GM21381 (cell line): Measurements from ENCODE around the gene TMEM245.
"Not testable (repeated sequence)": the region's sequence is repeated elsewhere in the genome, so short reads cannot be mapped to it uniquely, and the experiment has no call there.

Experiments used
- ATAC-seq: cut with Tn5 transposase; IDR thresholded peaks from one replicate; pipeline ENCODE4 v1.9.1; 2021; ENCODE audit warnings: mild to moderate bottlenecking, moderate library complexity; ENCODE audit not compliant: unreplicated experiment

Gene TMEM245

GRCh38 chr9:109133533-109133932 is 13.8 kb upstream of the TMEM245 start:
- no peak for ATAC-seq

DNA sequence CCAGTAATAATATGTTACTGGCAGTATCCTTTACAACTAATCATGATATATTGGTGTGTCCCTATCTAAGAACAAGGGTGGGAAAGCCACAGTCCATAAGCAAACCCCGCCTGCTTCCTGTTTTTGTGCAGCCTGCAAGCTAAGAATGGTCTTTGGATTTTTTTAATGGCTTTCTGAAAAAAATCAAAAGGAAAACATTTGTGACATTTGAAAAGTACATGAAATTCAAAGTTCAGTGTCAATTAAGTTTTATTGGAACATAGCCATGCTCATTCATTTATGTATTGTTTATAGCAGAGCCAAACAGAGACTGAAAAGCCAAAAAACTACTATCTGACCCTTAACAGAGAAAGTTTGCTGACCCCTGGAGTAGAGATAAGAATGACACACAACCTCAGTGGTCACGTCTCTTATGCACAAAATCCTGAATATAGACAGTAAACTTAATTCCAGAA is 12.8 kb upstream of the TMEM245 start:
- no peak for ATAC-seq

DNA sequence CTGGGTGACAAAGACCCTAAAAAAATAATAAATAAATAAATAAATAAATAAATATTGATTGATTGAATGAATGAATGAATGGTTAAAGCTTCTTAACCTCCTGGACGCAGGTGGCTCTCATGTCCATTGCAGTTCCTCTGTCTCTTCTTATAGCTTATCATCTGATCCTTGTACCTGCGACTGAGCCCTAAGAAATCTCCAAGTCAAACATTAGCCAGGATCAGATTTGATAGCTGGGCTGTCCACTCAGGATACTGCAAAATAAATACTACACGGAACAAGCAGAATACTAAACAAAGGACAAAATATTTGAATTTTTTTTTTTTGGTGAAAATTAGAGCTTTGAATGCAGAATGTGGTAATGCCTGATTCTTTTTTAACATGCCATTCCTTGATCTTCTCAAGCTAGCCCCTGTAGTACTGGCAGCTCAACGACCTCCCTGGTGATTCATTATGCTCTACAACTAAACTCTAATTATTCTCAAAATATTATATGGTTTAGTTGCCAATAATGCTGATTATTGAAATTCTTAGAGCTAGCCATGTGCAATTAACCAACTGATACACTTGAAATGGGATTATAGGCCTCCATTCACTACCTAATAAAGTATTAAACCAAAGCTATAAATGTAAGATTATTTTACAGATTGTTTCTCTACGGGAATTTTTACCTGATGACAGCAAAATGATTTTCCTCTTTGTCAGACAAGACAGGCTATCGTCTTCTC is 9.9 kb upstream of the TMEM245 start:
- no peak for ATAC-seq

DNA sequence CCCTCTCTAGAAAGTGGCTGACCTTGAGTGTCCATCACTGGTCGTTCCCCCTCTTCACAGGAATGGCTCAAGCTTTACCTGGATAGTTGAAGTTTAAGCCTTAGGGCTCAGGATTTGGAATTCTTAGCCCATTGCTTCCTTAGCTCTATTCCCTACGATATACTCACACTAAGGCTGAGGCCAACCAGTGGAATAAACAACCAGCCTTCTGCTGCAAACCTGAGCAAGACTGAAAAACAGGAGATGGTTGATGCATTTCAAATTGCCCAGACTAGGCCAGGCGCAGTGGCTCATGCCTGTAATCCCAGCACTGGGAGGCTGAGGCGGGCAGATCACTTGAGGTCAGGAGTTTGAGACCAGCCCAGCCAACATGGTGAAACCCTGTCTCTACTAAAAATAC is 6.9 kb upstream of the TMEM245 start:
- not testable (repeated sequence) for ATAC-seq

DNA sequence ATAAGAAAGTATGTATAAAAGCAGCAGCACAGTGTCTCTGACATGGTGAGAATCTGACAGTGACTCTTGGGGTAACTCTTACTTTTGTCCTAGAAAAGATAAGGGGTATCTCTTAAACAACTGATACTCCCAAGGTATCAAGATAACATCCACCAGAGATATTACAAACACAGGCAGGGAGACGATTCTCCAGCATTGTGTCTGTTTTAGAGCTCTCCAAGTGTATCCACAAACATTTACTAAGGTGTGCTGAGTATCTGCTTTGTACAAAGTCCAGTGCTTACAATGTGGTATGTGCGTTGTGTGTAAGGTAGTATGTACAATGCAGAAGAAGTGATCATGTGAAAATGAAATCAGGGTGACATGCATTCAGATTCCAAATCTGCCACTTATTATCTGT is 4.4 kb upstream of the TMEM245 start:
- ATAC-seq, result no peak

DNA sequence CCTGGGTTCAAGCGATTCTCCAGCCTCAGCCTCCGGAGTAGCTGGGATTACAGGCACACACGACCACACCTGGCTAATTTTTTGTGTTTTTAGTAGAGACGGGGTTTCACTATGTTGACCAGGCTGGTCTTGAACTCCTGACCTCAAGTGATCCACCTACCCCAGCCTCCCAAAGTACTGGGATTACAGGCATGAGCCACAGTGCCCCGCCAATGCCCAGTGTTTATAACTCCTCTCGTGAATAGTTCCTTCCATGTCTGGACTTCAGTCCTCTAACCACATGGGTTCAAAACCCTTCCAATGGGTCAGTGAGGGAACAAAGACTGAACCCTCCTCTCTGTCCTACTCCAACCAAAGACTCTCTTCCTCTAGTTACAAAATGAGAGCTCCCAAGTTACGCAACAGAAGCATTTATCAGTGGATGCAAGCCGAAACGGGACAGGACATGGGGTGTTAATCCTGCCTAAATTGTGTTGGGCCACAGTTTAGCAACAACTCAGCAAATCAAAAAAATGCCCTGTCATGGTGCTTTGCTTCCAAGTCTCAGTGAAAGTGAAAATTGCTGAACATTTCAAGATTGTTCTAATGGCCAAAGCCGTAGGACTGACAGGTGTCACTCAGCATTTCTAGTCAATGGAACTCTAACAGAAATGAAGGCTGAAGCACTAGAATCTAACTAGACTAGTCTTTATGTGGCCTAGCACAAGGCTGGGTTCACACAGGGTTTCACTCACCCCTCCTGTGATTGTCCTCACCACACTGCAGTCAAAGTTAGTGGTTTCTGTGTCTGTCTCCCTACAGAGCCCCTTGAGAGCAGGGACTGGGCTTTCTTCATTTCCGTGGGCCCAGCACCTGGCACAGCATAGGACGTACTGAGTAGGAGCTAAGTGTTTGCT is 3.2 kb upstream of the TMEM245 start:
- ATAC-seq, result no peak

GRCh38 chr9:109121232-109121796 is 1.6 kb upstream of the TMEM245 start:
- no peak for ATAC-seq

- ATAC-seq, result no peak
Observed at GRCh38 chr9:109120204-109120789, 550 bp upstream of the TMEM245 start.

DNA sequence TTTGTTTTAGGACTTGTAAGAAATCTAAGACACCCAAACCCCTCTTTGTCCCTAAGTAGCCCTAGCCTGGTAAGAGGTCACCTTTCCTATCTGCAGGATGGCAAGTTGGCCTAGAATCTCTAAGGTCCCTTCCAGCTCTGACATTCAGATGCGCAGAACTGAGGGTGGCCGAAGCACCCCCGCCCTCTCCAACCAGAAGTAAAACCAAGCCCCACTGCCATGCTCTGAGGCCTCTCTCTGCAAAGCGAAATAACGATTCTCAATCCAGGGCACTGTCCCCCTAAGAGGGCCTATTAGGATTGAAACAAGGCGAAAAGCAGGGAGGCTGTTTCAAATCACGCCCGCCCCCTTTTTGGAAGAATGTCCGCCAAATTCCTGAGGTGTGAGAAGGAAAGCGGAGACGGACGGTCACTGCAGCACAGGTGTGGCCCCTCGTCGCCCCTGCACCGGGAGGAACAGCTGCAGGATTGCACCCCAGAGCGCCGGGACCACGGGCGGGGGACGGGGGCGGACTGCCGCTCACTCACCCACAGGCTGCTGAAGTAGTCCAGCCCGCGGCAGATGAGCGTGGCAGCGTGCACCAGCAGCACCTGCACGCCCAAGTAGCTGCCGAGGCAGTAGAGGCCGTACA is 824 bp downstream of the TMEM245 start:
- no peak for ATAC-seq

DNA sequence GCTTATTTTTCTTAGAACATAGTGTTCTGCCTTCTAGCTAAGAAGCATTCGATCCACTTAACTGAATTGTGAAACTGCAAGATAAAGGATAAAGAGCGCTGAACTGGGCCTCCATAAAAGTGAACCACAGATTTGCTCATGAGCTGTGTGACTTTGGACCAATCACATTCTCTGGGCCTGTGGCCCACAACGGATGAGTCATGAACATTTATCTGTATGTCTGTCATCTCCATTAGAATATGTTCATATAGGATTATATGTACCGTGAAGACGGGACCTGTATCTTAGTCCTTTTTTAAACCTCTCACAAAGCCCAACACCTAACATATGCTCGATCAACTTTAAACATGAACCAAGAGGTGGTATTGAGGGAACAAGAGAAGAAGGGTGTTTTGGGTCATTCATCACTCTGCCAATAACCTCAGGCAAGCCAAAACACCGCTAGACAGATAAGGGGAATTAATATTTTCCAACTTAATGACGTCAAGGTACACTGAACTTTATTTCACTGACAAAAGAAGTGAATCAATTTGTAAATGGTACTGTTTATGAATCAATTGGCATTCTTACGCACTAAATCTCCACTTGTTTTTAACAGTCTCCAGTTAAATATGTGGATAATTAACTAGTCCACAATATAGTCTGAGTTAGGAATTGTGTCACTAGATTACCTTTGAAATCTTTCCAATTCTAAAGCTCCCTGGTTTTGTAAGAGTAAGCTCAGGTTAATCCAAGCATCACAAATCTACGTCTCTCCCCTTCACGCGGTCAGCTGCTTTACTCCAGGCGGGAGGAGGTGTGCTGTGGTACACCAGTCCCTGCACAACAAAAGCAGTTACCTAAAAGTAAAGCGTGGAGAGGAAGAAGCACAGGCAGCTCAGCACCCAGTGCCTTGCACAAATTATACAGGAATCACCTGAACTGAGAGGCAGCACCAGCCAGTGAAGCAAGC is 1.6 kb downstream of the TMEM245 start:
- ATAC-seq, result no peak

DNA sequence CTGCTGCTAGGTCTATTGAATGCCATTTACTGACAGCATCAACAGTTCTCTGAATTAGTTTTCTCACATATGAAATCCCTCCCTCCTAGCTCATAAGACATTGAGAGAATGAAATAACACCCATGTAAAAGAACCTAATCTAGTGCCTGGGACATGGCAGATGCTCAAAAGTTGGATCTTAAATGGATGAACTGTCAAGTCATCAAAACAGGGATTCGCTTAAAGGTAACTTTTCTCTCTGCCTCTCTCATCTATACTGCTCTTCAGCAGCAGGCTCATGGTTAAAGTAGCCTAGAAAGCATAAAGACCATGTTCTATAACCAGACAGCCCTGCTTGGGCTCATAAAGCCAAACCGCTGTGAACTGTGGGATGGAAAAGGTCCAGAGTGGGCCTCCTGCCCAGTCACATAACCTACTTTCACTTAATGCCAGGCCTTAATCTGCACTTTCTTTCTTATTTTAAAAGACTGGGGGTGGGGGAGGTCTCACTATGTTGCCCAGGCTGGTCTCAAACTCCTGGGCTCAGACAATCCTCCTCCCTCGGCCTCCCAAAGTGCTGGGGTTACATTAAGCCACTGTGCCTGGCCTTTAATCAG is 3.7 kb downstream of the TMEM245 start:
- ATAC-seq, result no peak

- ATAC-seq, result no peak
Observed at GRCh38 chr9:109114670-109115069, 5.1 kb downstream of the TMEM245 start.

- ATAC-seq, result no peak
Observed at GRCh38 chr9:109113892-109114609, 5.7 kb downstream of the TMEM245 start.

DNA sequence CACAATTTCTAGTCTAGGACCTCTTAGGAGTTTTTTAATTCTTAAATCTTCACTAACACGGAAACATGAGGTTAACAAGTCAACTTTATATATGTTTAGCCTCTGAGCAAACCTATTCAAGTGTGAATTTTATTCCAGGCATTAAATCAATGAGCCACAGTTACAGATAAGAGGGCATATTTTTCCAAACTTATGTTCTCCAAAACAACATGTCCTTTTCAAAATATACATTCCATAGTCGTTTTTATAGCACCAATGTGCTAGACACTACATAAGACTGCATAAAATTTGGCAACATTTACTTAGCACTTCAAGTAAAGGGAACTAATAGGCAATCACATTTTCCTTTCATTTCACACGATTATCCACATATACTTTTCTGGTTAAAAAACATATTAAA is 6.5 kb downstream of the TMEM245 start:
- no peak for ATAC-seq

- ATAC-seq, result peak; percentile 72
Observed at GRCh38 chr9:109110329-109111021, 9.3 kb downstream of the TMEM245 start.

DNA sequence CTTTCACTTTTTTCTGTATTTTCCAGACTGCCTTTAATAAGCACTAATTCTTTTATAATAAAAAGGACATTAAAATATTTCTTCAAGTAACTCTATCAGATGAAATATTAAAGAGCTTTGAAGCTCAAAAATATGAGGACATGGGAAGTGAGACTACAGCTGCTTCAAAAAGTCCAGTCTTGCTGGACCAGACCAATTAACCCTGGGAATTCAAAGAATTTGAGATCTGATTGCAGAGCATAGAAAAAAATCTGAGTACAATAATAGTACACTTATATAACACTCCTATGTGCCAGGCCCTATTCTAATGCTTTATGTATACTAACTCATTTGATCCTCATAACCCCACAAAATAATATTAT is 9.8 kb downstream of the TMEM245 start:
- no peak for ATAC-seq

- ATAC-seq, result no peak
Observed at GRCh38 chr9:109108318-109108717, 11.4 kb downstream of the TMEM245 start.
